UCSD-AML1 (cell line): ENCODE data around the gene GTPBP6.
"Not testable (repeated sequence)": the region's sequence is repeated elsewhere in the genome, so short reads cannot be mapped to it uniquely, and the experiment has no call there.

Source experiments
- DNase-seq: peaks from one replicate; lab custom pipeline; 2025; ENCODE audit not compliant: unreplicated experiment; lab: John Stamatoyannopoulos, UW

The GTPBP6 gene

GRCh38 chrX:267771-268261 lies 50.8 kb downstream of the GTPBP6 start:
- no peak for DNase-seq

- DNase-seq: no peak
These were observed 53.1 kb downstream of the GTPBP6 start for GRCh38 chrX:265502-265901.

GRCh38 chrX:264634-265455 lies 53.8 kb downstream of the GTPBP6 start:
- DNase-seq: no peak

- not testable (repeated sequence) for DNase-seq
These were observed 54.6 kb downstream of the GTPBP6 start for GRCh38 chrX:264006-264405.

GRCh38 chrX:262381-262909 lies 56.2 kb downstream of the GTPBP6 start:
- no peak for DNase-seq

- no peak for DNase-seq
These were observed 56.7 kb downstream of the GTPBP6 start for GRCh38 chrX:261919-262352.

- no peak for DNase-seq
These were observed 57.3 kb downstream of the GTPBP6 start for GRCh38 chrX:261167-261918.

GRCh38 chrX:259692-260355 lies 58.8 kb downstream of the GTPBP6 start:
- DNase-seq: no peak

- DNase-seq: no peak
These were observed 60.1 kb downstream of the GTPBP6 start for GRCh38 chrX:258291-259040.

- no peak for DNase-seq
These were observed 60.8 kb downstream of the GTPBP6 start for GRCh38 chrX:257681-258289.

- DNase-seq: not testable (repeated sequence)
These were observed 61.5 kb downstream of the GTPBP6 start for GRCh38 chrX:257054-257453.

GRCh38 chrX:255923-256331 lies 62.7 kb downstream of the GTPBP6 start:
- no peak for DNase-seq
